ENCODE data around the gene ATF7. TPM values are rescaled to one million over a fixed set of nuclear protein-coding genes. Genes with fewer than 3 reads are reported as not detected.
A peak's percentile ranks its signal among the peaks of the same experiment; 100 is the strongest.

Gene ATF7
- total and polyA plus RNA-seq, 2 of the 13 experiments (the other 11 are each of a cell fraction or from before 2014, with no cell fraction given) = 9.6 to 16.2 TPM

- TF ChIP-seq NRL (CRISPR knock-in tag; IDR thresholded peaks at IDR 0.05; ENCODE audit: borderline replicate concordance) (no peak), SPEN (CRISPR knock-in tag; IDR thresholded peaks at IDR 0.05; ENCODE audit: low read depth) (no peak), KAT7 (CRISPR knock-in tag; IDR thresholded peaks at IDR 0.05; ENCODE audit: borderline replicate concordance) (no peak), PBX2 (CRISPR knock-in tag; IDR thresholded peaks at IDR 0.05) (0 out of 2 replicates have a peak, but pooled peaks have one; percentile 12), IRF1 (CRISPR knock-in tag; IDR thresholded peaks at IDR 0.05; ENCODE audit: low read depth) (no peak), PITX1 (CRISPR knock-in tag; IDR thresholded peaks at IDR 0.05) (peak; percentile 65; the same call in 1 of the 2 replicates), BRCA1 (CRISPR knock-in tag; IDR thresholded peaks at IDR 0.05) (no peak), HES4 (CRISPR knock-in tag; IDR thresholded peaks at IDR 0.05; ENCODE audit: borderline replicate concordance) (no peak), ZKSCAN1 (IDR thresholded peaks at IDR 0.05; ENCODE audit: low read length) (0 out of 2 replicates have a peak, but pooled peaks have one; percentile 19), KLF12 (CRISPR knock-in tag; IDR thresholded peaks at IDR 0.05; ENCODE audit: borderline replicate concordance) (no peak), MEIS2 (CRISPR knock-in tag; IDR thresholded peaks at IDR 0.05) (no peak), ARNTL (CRISPR knock-in tag; IDR thresholded peaks at IDR 0.05) (no peak), RXRB (CRISPR knock-in tag; IDR thresholded peaks at IDR 0.05; ENCODE audit: borderline replicate concordance) (peak; percentile 58), MIER3 (CRISPR knock-in tag; IDR thresholded peaks at IDR 0.05; ENCODE audit: borderline replicate concordance) (peak; percentile 62; the same call in 1 of the 2 replicates), ZNF562 (CRISPR knock-in tag; IDR thresholded peaks at IDR 0.05; ENCODE audit: borderline replicate concordance) (no peak), ZNF549 (CRISPR knock-in tag; IDR thresholded peaks at IDR 0.05) (no peak), ZNF383 (CRISPR knock-in tag; IDR thresholded peaks at IDR 0.05; ENCODE audit: borderline replicate concordance) (no peak)
- TF ChIP-seq, protein P1, sequence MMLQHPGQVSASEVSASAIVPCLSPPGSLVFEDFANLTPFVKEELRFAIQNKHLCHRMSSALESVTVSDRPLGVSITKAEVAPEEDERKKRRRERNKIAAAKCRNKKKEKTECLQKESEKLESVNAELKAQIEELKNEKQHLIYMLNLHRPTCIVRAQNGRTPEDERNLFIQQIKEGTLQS (CRISPR knock-in tag; IDR thresholded peaks at IDR 0.05) = no peak
- TF ChIP-seq, protein P2, sequence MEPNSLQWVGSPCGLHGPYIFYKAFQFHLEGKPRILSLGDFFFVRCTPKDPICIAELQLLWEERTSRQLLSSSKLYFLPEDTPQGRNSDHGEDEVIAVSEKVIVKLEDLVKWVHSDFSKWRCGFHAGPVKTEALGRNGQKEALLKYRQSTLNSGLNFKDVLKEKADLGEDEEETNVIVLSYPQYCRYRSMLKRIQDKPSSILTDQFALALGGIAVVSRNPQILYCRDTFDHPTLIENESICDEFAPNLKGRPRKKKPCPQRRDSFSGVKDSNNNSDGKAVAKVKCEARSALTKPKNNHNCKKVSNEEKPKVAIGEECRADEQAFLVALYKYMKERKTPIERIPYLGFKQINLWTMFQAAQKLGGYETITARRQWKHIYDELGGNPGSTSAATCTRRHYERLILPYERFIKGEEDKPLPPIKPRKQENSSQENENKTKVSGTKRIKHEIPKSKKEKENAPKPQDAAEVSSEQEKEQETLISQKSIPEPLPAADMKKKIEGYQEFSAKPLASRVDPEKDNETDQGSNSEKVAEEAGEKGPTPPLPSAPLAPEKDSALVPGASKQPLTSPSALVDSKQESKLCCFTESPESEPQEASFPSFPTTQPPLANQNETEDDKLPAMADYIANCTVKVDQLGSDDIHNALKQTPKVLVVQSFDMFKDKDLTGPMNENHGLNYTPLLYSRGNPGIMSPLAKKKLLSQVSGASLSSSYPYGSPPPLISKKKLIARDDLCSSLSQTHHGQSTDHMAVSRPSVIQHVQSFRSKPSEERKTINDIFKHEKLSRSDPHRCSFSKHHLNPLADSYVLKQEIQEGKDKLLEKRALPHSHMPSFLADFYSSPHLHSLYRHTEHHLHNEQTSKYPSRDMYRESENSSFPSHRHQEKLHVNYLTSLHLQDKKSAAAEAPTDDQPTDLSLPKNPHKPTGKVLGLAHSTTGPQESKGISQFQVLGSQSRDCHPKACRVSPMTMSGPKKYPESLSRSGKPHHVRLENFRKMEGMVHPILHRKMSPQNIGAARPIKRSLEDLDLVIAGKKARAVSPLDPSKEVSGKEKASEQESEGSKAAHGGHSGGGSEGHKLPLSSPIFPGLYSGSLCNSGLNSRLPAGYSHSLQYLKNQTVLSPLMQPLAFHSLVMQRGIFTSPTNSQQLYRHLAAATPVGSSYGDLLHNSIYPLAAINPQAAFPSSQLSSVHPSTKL (CRISPR knock-in tag; IDR thresholded peaks at IDR 0.05) = peak; percentile 75
- TF ChIP-seq, protein P3, sequence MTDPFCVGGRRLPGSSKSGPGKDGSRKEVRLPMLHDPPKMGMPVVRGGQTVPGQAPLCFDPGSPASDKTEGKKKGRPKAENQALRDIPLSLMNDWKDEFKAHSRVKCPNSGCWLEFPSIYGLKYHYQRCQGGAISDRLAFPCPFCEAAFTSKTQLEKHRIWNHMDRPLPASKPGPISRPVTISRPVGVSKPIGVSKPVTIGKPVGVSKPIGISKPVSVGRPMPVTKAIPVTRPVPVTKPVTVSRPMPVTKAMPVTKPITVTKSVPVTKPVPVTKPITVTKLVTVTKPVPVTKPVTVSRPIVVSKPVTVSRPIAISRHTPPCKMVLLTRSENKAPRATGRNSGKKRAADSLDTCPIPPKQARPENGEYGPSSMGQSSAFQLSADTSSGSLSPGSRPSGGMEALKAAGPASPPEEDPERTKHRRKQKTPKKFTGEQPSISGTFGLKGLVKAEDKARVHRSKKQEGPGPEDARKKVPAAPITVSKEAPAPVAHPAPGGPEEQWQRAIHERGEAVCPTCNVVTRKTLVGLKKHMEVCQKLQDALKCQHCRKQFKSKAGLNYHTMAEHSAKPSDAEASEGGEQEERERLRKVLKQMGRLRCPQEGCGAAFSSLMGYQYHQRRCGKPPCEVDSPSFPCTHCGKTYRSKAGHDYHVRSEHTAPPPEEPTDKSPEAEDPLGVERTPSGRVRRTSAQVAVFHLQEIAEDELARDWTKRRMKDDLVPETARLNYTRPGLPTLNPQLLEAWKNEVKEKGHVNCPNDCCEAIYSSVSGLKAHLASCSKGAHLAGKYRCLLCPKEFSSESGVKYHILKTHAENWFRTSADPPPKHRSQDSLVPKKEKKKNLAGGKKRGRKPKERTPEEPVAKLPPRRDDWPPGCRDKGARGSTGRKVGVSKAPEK (CRISPR knock-in tag; IDR thresholded peaks at IDR 0.05; ENCODE audit: borderline replicate concordance) = no peak
These were observed 32.9 kb upstream of the ATF7 start (continued) for GRCh38 chr12:53659011-53659551.

All from HepG2 (cell line).